Measurements from ENCODE around the gene SLC44A1.

The SLC44A1 gene

GRCh38 chr9:105306351-105307140 is 62.1 kb downstream of the SLC44A1 start:
- DNase-seq = no peak

- no peak for DNase-seq
Measured at GRCh38 chr9:105307591-105308130, 63.2 kb downstream of the SLC44A1 start.

- no peak for DNase-seq
Measured at GRCh38 chr9:105308461-105309341, 64.2 kb downstream of the SLC44A1 start.

GRCh38 chr9:105309531-105309931 is 65.1 kb downstream of the SLC44A1 start:
- no peak for DNase-seq

GRCh38 chr9:105311306-105311705 is 66.9 kb downstream of the SLC44A1 start:
- DNase-seq = no peak

- DNase-seq = no peak
Measured at GRCh38 chr9:105313238-105313637, 68.8 kb downstream of the SLC44A1 start.

- DNase-seq = no peak
Measured at GRCh38 chr9:105316703-105317102, 72.3 kb downstream of the SLC44A1 start.

GRCh38 chr9:105318729-105319191 is 74.3 kb downstream of the SLC44A1 start:
- no peak for DNase-seq

GRCh38 chr9:105319202-105319813 is 74.9 kb downstream of the SLC44A1 start:
- DNase-seq = no peak

- DNase-seq = no peak
Measured at GRCh38 chr9:105320568-105320967, 76.1 kb downstream of the SLC44A1 start.

GRCh38 chr9:105328296-105328695 is 83.8 kb downstream of the SLC44A1 start:
- DNase-seq = no peak

- no peak for DNase-seq
Measured at GRCh38 chr9:105328872-105329718, 84.6 kb downstream of the SLC44A1 start.

GRCh38 chr9:105329719-105330062 is 85.2 kb downstream of the SLC44A1 start:
- DNase-seq = no peak

- DNase-seq = no peak
Measured at GRCh38 chr9:105330201-105330600, 85.8 kb downstream of the SLC44A1 start.

GRCh38 chr9:105330755-105331154 is 86.3 kb downstream of the SLC44A1 start:
- DNase-seq = no peak

- no peak for DNase-seq
Measured at GRCh38 chr9:105331160-105331559, 86.7 kb downstream of the SLC44A1 start.

- DNase-seq = no peak
Measured at GRCh38 chr9:105331755-105332154, 87.3 kb downstream of the SLC44A1 start.

GRCh38 chr9:105332471-105332870 is 88.0 kb downstream of the SLC44A1 start:
- no peak for DNase-seq

GRCh38 chr9:105333076-105333475 is 88.6 kb downstream of the SLC44A1 start:
- no peak for DNase-seq

GRCh38 chr9:105333811-105334210 is 89.4 kb downstream of the SLC44A1 start:
- DNase-seq = no peak

GRCh38 chr9:105338308-105338707 is 93.9 kb downstream of the SLC44A1 start:
- DNase-seq = no peak

GRCh38 chr9:105339849-105340248 is 95.4 kb downstream of the SLC44A1 start:
- DNase-seq = no peak
